ENCODE data around the gene DOK3.

GRCh38 chr5:177538876-177539275 is 29.2 kb upstream of the DOK3 start:
- TF ChIP-seq, protein P1, sequence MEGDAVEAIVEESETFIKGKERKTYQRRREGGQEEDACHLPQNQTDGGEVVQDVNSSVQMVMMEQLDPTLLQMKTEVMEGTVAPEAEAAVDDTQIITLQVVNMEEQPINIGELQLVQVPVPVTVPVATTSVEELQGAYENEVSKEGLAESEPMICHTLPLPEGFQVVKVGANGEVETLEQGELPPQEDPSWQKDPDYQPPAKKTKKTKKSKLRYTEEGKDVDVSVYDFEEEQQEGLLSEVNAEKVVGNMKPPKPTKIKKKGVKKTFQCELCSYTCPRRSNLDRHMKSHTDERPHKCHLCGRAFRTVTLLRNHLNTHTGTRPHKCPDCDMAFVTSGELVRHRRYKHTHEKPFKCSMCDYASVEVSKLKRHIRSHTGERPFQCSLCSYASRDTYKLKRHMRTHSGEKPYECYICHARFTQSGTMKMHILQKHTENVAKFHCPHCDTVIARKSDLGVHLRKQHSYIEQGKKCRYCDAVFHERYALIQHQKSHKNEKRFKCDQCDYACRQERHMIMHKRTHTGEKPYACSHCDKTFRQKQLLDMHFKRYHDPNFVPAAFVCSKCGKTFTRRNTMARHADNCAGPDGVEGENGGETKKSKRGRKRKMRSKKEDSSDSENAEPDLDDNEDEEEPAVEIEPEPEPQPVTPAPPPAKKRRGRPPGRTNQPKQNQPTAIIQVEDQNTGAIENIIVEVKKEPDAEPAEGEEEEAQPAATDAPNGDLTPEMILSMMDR (IDR thresholded peaks at IDR 0.05; ENCODE audit: insufficient read depth, low read length): no peak
- TF ChIP-seq POLR2AphosphoS5 (IDR thresholded peaks at IDR 0.05; ENCODE audit: low read depth) (no peak), REST (IDR thresholded peaks at IDR 0.05; ENCODE audit: insufficient replicate concordance, low read depth) (no peak), SPI1 (IDR thresholded peaks at IDR 0.05; ENCODE audit: borderline replicate concordance, low read depth) (no peak), GABPA (IDR thresholded peaks at IDR 0.05; ENCODE audit: low read depth) (no peak)
